T1000 (cell line): ENCODE measurements around the gene PRKD1.

Experiments
- DNase-seq: peaks from one replicate; lab custom pipeline; 2025; ENCODE audit warnings: mixed read lengths; lab: John Stamatoyannopoulos, UW

PRKD1 gene

GRCh38 chr14:29601616-29602015, 326.0 kb downstream of the PRKD1 start:
- no peak for DNase-seq

DNA sequence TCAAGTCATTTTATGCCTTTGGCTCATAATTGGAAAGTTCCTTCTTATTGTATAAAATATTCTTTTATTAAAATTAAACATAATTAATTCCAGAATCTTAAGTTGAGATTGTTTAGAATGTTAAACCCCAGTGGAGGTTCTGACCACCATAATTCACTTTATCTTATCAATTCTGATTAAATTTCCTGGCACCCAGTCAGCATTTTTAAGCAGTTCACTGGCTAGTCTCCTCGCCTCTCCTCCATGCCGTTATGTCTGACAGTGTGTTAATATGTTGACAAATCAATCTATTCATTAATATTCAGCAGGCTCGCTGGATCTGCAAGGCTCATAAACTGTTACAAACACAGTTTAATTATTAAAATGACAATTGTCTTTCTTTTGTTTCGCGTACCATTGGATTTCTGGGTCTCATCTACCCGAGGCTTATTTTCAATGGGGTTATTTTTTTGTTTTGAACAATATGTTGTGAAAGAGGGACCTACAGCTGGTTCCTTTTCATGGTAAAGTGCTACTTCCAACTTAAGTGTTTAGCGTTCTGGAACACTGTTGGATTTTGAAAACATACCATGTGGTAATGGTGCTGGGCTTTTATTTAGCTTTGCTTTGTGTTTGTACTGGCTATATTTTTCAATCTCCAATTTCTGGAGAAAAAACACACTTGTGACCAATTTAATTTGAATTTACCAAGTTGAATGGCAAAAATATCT, 339.7 kb downstream of the PRKD1 start:
- DNase-seq, result no peak

- no peak for DNase-seq
Measured at GRCh38 chr14:29587046-29587445, 340.6 kb downstream of the PRKD1 start.

- DNase-seq, result no peak
Measured at GRCh38 chr14:29584992-29585391, 342.7 kb downstream of the PRKD1 start.

DNA sequence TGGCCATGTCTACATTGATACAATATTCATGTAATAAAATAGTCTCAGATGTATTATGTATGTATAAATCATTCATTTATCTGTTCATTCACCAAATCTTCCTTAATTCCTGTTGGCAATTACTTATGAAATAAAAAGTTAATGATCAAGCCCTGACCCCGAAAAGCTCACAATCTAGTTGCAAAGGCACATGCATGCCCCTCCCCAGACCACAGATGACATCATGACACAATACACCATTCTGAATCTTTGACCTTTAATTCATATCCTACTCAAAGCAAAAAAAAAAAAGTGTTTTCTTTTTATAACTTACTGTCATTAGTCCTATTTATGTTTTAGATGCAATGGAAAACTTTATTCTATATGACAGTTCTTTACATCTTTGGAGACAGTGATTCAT, 346.9 kb downstream of the PRKD1 start:
- DNase-seq, result no peak

DNA sequence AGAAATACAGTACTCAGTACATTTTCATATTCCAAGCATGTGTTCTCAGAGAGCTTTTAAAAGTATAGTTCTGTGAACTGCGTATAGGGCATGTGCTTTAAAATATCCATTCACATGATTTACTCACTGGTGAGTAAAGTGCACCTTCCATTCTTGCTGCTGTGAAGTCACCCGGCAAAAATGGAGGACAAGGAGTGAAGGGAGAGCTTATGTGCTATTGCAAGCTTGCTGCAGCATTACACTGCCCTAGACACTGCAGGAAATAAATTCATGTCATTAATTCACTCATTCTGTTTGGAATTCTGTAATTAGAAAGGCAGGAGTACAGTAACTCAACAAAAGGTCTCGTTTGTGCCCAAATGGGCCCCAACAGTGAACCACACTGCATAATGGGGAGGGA, 347.8 kb downstream of the PRKD1 start:
- DNase-seq, result no peak

DNA sequence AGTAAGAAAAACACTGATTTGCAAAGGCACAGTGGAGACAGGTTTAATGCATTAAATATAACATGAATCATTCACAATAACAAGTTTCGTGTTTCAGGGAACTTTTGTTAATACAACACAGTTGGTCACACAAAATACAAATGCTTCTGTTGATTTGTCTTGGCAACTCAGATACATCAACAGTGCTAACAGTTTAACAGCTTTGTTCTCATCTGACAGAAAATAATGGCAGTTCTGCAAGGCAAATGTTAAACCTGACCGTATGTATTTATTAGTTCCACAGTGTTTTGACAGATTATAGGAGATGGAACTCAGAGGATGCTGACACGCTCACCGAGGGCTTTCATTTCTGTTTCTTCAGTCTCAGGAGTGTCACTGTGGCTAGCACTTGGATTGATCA, 350.7 kb downstream of the PRKD1 start:
- no peak for DNase-seq

GRCh38 chr14:29569194-29569593, 358.5 kb downstream of the PRKD1 start:
- DNase-seq, result no peak

- DNase-seq, result no peak
Measured at GRCh38 chr14:29566194-29566593, 361.5 kb downstream of the PRKD1 start.

DNA sequence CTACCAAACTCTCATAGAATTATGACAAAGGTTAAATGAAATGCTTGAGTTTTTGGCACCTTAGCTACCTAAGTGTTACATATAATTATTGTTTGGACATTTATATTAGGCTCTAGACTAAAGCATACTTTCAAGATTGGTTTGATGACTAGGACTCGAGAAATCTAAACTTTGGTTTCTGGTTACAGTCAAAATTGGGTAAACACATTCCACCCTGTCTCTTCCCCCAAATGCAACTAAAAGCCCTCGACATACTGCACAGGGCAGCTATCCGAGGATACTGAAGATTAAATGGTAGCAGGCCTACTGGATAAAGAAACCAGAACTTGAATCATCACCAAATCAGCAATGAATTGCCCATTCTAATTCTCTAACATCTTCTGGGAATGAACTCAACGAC, 369.1 kb downstream of the PRKD1 start:
- DNase-seq, result no peak

- no peak for DNase-seq
Measured at GRCh38 chr14:29554335-29554734, 373.3 kb downstream of the PRKD1 start.

DNA sequence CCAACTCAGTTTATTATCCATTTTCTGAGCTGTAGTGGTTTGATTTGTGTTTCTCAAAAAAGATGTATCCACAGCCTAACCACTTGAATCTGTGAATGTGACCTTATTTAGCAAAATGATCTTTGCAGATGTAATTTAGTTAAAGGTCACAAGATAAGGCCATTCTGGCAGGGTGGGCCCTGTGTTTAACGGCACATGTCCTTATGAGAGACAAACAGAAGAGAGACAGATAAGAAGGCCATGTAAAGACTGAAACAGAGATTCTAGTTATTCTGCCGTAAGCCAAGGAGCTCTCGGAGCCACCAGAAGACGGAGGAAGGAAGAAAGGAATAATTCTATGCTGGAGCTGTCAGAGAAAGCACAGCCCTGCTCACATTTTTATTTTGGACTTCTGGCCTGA, 374.2 kb downstream of the PRKD1 start:
- DNase-seq, result no peak

- peak; percentile 4 for DNase-seq
Measured at GRCh38 chr14:29548948-29549370, 378.7 kb downstream of the PRKD1 start.

DNA sequence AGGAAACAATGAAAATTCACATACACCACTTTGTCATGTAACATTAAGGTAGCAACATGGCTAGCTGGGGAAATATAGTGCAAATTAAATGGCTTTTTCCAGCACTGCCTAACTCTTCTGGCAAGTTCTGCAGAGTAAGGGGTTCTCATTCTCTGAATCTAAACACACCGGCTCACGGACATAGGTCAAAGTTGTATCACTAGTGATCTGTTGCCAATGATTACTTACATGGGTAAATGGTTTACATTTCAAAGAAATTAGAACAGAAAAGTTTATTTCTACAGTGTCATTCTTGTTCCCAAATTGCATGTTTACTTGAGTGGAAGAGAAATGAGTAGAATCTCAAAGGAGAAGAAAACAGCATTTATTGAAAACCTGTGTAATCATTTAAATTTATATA, 381.9 kb downstream of the PRKD1 start:
- DNase-seq, result no peak

- no peak for DNase-seq
Measured at GRCh38 chr14:29536886-29537511, 390.6 kb downstream of the PRKD1 start.

DNA sequence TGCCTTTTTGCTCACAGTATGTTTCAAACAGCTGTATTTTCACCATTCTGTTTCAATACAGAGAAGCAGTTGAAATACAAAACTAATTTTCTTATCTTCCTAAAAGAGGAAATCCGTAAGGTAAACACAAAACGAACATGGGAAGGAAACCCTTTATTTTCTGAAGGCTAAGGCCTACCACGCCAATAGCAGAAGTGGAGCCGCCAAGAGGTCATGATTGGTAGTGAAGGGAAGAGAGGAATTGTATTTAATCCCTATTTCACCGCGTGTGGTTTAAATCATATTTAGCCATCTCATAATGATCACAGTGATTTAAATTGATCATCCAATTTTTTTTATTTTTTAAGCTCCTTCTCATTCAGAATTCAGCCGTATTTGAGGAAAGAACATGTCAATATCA, 398.2 kb downstream of the PRKD1 start:
- no peak for DNase-seq

- DNase-seq, result no peak
Measured at GRCh38 chr14:29528889-29529288, 398.8 kb downstream of the PRKD1 start.

DNA sequence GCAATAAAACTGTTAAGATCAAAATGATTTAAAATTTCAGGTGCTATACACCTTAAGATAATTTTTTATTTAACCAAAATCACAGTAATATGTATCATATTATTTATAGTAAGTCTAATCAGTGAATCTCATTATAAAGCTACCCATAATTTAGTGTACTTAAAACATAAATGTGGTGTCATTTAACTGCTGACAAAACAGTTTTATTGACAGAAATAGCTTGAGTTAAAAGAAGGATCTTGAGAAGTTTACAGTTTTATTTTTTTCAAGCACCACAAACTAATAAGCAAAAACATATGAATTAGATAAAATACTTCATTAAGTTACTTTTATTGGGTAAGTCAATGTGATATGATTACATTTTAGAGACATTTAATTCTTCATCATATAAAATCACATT, 400.4 kb downstream of the PRKD1 start:
- no peak for DNase-seq
